Measurements from ENCODE around the gene NWD2. TPM values are rescaled to one million over a fixed set of nuclear protein-coding genes. Genes with fewer than 3 reads are reported as not detected.

The NWD2 gene
- total and polyA plus RNA-seq, 2 experiments from 2014 or later: not detected

DNA sequence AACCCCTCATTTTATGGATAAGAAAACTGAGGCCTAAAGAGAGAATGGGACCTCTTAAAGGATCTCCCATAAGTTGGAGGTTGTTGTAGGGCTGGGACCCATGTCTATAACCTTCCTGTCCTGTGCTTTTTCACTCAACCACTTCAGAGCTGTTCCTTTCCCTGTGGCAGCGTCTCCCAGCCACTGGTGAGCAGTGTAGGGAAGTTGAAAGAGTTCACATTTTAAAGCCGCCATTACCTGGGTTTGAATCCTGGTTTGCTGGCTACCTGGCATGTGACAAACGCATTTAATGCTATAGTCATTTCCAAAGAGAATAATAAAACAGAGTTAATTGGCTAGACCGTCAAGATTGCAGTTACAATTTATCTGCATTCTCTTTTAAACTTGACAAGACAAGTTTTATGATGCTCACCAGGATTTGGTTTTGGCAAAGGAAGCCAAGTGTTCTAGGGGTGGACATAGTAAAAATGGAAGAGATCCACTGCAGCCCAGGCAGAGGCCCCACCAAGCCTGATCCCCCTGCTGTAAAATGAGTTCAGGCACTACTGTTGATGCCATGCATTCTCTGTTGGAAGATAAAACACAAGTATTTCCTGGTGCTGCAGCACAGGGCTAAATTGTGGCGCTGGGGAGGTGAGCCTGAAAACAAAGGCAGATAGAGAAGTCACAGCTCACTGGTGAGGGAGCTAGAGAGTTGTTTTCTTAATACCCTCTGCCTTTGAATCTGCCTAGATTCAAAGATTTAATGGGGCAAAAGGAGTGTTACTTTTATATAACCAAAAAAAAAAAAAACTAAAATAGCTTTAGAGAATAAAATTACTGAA lies 218.7 kb downstream of the NWD2 start:
- H3K4me3 ChIP-seq: no peak overlapping the region
- no peak for DNase-seq
- TF ChIP-seq EZH2 (IDR thresholded peaks at IDR 0.05; ENCODE audit: insufficient read depth, poor library complexity, severe bottlenecking): no peak
- no peak for TF ChIP-seq EZH2phosphoT487 (IDR thresholded peaks at IDR 0.05; ENCODE audit: insufficient read depth, low read depth)
- H4K20me1 ChIP-seq (ENCODE audit: insufficient read depth): no peaks in the 10 kb centered on the region
- WGBS, 2 experiments (ENCODE audit: low coverage in 1 of 2, low lambda C conversion rate in 2 of 2, missing lambda C conversion rate in 2 of 2): 37 to 41% methylated on average over 5 of the region's 5 CpGs
- no peaks in the 10 kb centered on the region for H3K4me1 ChIP-seq (ENCODE audit: insufficient read depth)
- no peaks in the 10 kb centered on the region for H3K27me3 ChIP-seq (replicated peaks; ENCODE audit: insufficient read depth)
- no peak overlapping the region for H3K4me2 ChIP-seq (ENCODE audit: unreplicated experiment)
- H2AFZ ChIP-seq: no peak overlapping the region
- H3F3A ChIP-seq (ENCODE audit: insufficient read depth): no peaks in the 10 kb centered on the region
- no peaks in the 10 kb centered on the region for H3K36me3 ChIP-seq (ENCODE audit: low read depth)
- no peak overlapping the region for H3K27ac ChIP-seq
- in situ Hi-C loops (cut with MboI): loop anchor here (25.0 kb wide), 1 partner anchor 324 kb away; no protein-coding TSS in a partner anchor
- H3K9me3 ChIP-seq (ENCODE audit: low read depth): no peaks in the 10 kb centered on the region
- no peak overlapping the region for H3K9ac ChIP-seq
- no peaks in the 10 kb centered on the region for H3K79me2 ChIP-seq (ENCODE audit: insufficient read depth)
- no peaks in the 10 kb centered on the region for H3K9me2 ChIP-seq (ENCODE audit: insufficient read depth)

DNA sequence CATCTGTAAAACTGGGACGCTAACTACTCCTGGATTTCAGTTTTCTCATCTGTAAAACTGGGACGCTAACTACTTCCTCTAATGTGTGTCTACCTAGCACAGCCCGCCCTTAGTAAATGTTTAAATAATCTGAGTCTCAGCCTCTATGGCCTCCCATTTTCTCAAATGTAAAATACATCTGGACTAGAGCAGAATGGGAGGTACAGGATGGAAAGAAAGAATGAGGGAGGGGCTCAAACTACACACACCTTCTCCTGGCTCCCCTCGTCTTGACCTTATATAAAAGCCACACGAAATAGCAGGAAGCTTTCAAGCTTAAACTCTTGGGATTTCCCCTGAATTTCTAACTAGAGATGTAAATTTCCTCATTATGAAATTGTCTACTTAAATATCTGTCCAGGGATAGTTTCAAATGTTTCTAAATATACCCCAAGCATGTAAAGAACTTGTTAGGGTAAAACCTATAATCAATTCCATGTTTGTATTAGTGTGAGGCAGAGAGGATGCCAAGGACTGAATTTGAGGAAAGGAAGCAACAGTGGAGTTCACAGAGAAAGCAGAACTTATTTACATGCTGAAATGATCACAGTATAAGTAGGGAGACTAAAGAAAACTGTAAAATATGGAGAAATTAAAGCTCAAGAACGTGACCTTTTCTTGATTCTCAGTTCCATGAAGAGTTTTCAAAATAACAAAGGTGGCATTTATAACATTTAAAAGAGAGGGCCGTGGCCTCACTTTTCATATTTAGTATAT lies 220.0 kb downstream of the NWD2 start:
- TF ChIP-seq EZH2 (IDR thresholded peaks at IDR 0.05; ENCODE audit: insufficient read depth, poor library complexity, severe bottlenecking) (no peak), EZH2phosphoT487 (IDR thresholded peaks at IDR 0.05; ENCODE audit: insufficient read depth, low read depth) (no peak)
- Histone ChIP-seq H2AFZ (no peak overlapping the region), H3K27ac (no peak overlapping the region)

DNA sequence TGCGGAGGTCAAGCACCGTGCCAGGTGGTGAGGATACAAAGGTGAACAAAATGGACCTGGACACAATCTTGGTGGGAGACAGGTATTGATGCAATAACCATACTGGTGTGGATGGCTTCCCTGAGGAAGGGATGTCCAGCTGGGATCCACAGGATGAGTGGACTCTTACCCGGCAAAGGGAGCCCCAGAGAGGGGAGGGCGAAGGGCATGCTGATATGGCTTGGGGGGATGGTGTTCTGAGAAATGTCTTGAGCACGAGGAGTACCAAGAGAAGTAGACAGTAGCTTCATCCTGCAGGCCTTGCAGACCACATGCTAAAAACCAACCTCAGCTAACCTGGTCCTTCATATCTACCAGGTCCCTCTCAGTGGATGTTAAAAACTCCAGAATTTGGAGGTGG lies 220.8 kb downstream of the NWD2 start:
- no peaks in the 10 kb centered on the region for H3K36me3 ChIP-seq (ENCODE audit: low read depth)
- no peak overlapping the region for H3K4me3 ChIP-seq
- H3K79me2 ChIP-seq (ENCODE audit: insufficient read depth): no peaks in the 10 kb centered on the region
- H3K27ac ChIP-seq: no peak overlapping the region
- WGBS, 2 experiments (ENCODE audit: low coverage in 1 of 2, low lambda C conversion rate in 2 of 2, missing lambda C conversion rate in 2 of 2): 37 to 53% methylated on average over 5 of the region's 5 CpGs
- no peak for DNase-seq
- H3K4me1 ChIP-seq (ENCODE audit: insufficient read depth): no peaks in the 10 kb centered on the region
- no peaks in the 10 kb centered on the region for H4K20me1 ChIP-seq (ENCODE audit: insufficient read depth)
- peaks cover 3% of the 10 kb centered on the region; the same call in 1 of the 2 replicates for H3K27me3 ChIP-seq (replicated peaks; ENCODE audit: insufficient read depth)
- no peak overlapping the region for H3K4me2 ChIP-seq (ENCODE audit: unreplicated experiment)
- in situ Hi-C loops (cut with MboI): loop anchor here (25.0 kb wide), 1 partner anchor 322 kb away; no protein-coding TSS in a partner anchor
- TF ChIP-seq EZH2phosphoT487 (IDR thresholded peaks at IDR 0.05; ENCODE audit: insufficient read depth, low read depth) (no peak), EZH2 (IDR thresholded peaks at IDR 0.05; ENCODE audit: insufficient read depth, poor library complexity, severe bottlenecking) (no peak)
- H3K9me3 ChIP-seq (ENCODE audit: low read depth): no peaks in the 10 kb centered on the region
- no peak overlapping the region for H3K9ac ChIP-seq
- H3K9me2 ChIP-seq (ENCODE audit: insufficient read depth): no peaks in the 10 kb centered on the region
- H3F3A ChIP-seq (ENCODE audit: insufficient read depth): no peaks in the 10 kb centered on the region
- no peak overlapping the region for H2AFZ ChIP-seq

More for the DNA sequence above, 220.0 kb downstream of the NWD2 start:
- H3K9me3 ChIP-seq (ENCODE audit: low read depth): no peaks in the 10 kb centered on the region
- no peaks in the 10 kb centered on the region; the same call in 1 of the 2 replicates for H3K27me3 ChIP-seq (replicated peaks; ENCODE audit: insufficient read depth)
- no peak for DNase-seq
- no peaks in the 10 kb centered on the region for H3K4me1 ChIP-seq (ENCODE audit: insufficient read depth)
- H3F3A ChIP-seq (ENCODE audit: insufficient read depth): no peaks in the 10 kb centered on the region
- H3K36me3 ChIP-seq (ENCODE audit: low read depth): no peaks in the 10 kb centered on the region
- H3K4me2 ChIP-seq (ENCODE audit: unreplicated experiment): no peak overlapping the region
- H3K4me3 ChIP-seq: no peak overlapping the region
- no peak overlapping the region for H3K9ac ChIP-seq
- no peaks in the 10 kb centered on the region for H3K79me2 ChIP-seq (ENCODE audit: insufficient read depth)
- no peaks in the 10 kb centered on the region for H4K20me1 ChIP-seq (ENCODE audit: insufficient read depth)
- in situ Hi-C loops (cut with MboI): loop anchor here (25.0 kb wide), 1 partner anchor 323 kb away; no protein-coding TSS in a partner anchor
- no peaks in the 10 kb centered on the region for H3K9me2 ChIP-seq (ENCODE audit: insufficient read depth)
- 31 to 33% methylated on average over 7 of the region's 7 CpGs for WGBS, 2 experiments (ENCODE audit: low coverage in 1 of 2, low lambda C conversion rate in 2 of 2, missing lambda C conversion rate in 2 of 2)

DNA sequence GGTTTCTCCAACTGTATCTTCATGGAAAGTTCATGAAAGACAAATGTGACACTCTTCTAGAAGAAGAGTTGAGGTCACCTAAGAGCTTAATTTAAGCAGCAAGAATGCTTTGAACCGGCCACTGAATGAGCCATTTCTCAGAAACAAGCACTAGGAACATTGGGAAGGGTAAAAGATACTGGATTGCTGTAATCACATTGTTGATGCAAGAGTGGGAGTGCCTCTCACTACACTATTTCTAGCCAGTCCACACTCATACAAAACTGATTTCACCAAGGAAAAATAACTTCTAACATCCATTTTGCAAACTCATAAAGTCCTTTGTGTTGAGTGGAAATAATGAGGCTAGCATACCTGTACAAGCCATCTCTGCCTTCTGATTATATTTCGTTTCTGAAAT lies 221.3 kb downstream of the NWD2 start:
- in situ Hi-C loops (cut with MboI): loop anchor here (25.0 kb wide), 1 partner anchor 321 kb away; no protein-coding TSS in a partner anchor
- no peak for DNase-seq

More for the DNA sequence above, 221.3 kb downstream of the NWD2 start:
- Histone ChIP-seq H2AFZ (no peak overlapping the region), H3K36me3 (ENCODE audit: low read depth) (no peaks in the 10 kb centered on the region), H3K9me3 (ENCODE audit: low read depth) (no peaks in the 10 kb centered on the region), H3K9ac (no peak overlapping the region), H4K20me1 (ENCODE audit: insufficient read depth) (no peaks in the 10 kb centered on the region), H3K4me1 (ENCODE audit: insufficient read depth) (no peaks in the 10 kb centered on the region), H3K9me2 (ENCODE audit: insufficient read depth) (no peaks in the 10 kb centered on the region), H3K27me3 (replicated peaks; ENCODE audit: insufficient read depth) (peaks cover 6% of the 10 kb centered on the region; the same call in 1 of the 2 replicates), H3K27ac (no peak overlapping the region), H3F3A (ENCODE audit: insufficient read depth) (no peaks in the 10 kb centered on the region), H3K79me2 (ENCODE audit: insufficient read depth) (no peaks in the 10 kb centered on the region), H3K4me3 (no peak overlapping the region), H3K4me2 (ENCODE audit: unreplicated experiment) (no peak overlapping the region)
- WGBS, 2 experiments (ENCODE audit: low coverage in 1 of 2, low lambda C conversion rate in 2 of 2, missing lambda C conversion rate in 2 of 2): 11 to 21% methylated on average over 2 of the region's 2 CpGs
- TF ChIP-seq EZH2 (IDR thresholded peaks at IDR 0.05; ENCODE audit: insufficient read depth, poor library complexity, severe bottlenecking) (no peak), EZH2phosphoT487 (IDR thresholded peaks at IDR 0.05; ENCODE audit: insufficient read depth, low read depth) (no peak)

Data from GM23248 (cell line).